NCI-H146 treated with DMSO at 0.1 percent for 48 hours (cell line): ENCODE measurements around the gene PCED1B.
"Not testable (repeated sequence)": the region's sequence is repeated elsewhere in the genome, so short reads cannot be mapped to it uniquely, and the experiment has no call there.

Experiments
- DNase-seq: peaks from one replicate; lab custom pipeline; 2025; ENCODE audit not compliant: unreplicated experiment; lab: John Stamatoyannopoulos, UW

Gene PCED1B

GRCh38 chr12:47164116-47164515, 84.7 kb downstream of the PCED1B start:
- no peak for DNase-seq

GRCh38 chr12:47164724-47165439, 85.5 kb downstream of the PCED1B start:
- no peak for DNase-seq

- no peak for DNase-seq
Measured at GRCh38 chr12:47165934-47166333, 86.5 kb downstream of the PCED1B start.

- DNase-seq = no peak
Measured at GRCh38 chr12:47166365-47166764, 86.9 kb downstream of the PCED1B start.

GRCh38 chr12:47170281-47170680, 90.9 kb downstream of the PCED1B start:
- not testable (repeated sequence) for DNase-seq

- DNase-seq = no peak
Measured at GRCh38 chr12:47178014-47178413, 98.6 kb downstream of the PCED1B start.

- not testable (repeated sequence) for DNase-seq
Measured at GRCh38 chr12:47182164-47182938, 102.9 kb downstream of the PCED1B start.

GRCh38 chr12:47184229-47184628, 104.8 kb downstream of the PCED1B start:
- DNase-seq = no peak

- no peak for DNase-seq
Measured at GRCh38 chr12:47184813-47185212, 105.4 kb downstream of the PCED1B start.

- no peak for DNase-seq
Measured at GRCh38 chr12:47186246-47186645, 106.8 kb downstream of the PCED1B start.

GRCh38 chr12:47188576-47189441, 109.4 kb downstream of the PCED1B start:
- no peak for DNase-seq

- no peak for DNase-seq
Measured at GRCh38 chr12:47189728-47190127, 110.3 kb downstream of the PCED1B start.

- DNase-seq = no peak
Measured at GRCh38 chr12:47190271-47190750, 110.9 kb downstream of the PCED1B start.

- no peak for DNase-seq
Measured at GRCh38 chr12:47190905-47191304, 111.5 kb downstream of the PCED1B start.

- no peak for DNase-seq
Measured at GRCh38 chr12:47192051-47192450, 112.6 kb downstream of the PCED1B start.

- no peak for DNase-seq
Measured at GRCh38 chr12:47193066-47193465, 113.6 kb downstream of the PCED1B start.

- no peak for DNase-seq
Measured at GRCh38 chr12:47194501-47194900, 115.1 kb downstream of the PCED1B start.

GRCh38 chr12:47200446-47200845, 121.0 kb downstream of the PCED1B start:
- no peak for DNase-seq

- DNase-seq = not testable (repeated sequence)
Measured at GRCh38 chr12:47201190-47201589, 121.8 kb downstream of the PCED1B start.

- no peak for DNase-seq
Measured at GRCh38 chr12:47202176-47202575, 122.8 kb downstream of the PCED1B start.
